IMR-90 (cell line): Measurements from ENCODE around the gene AATF. TPM values are rescaled to one million over a fixed set of nuclear protein-coding genes. Genes with fewer than 3 reads are reported as not detected.

ENCODE experiments used
- ATAC-seq: fragments of 200-7000 bp; cut with Tn5 transposase; 2 replicates; pipeline ENCODE4 v1.9.1; 2020; ENCODE audit warnings: low read depth, mild to moderate bottlenecking, moderate library complexity
- BruUV-seq: library from RNA; stranded (reverse); fragments of 400-500 nt; replicated peaks from 2 replicates; lab custom pipeline; 2021; lab: Mats Ljungman, UMichigan
- CTCF ChIA-PET: fragments of 300-600 bp; formaldehyde crosslinking; extraction: SDS; loops from one replicate; lab custom pipeline; 2021; ENCODE audit warnings: antibody characterized with exemption; lab: Yijun Ruan, JAX
- POLR2A ChIA-PET: fragments of 300-600 bp; sonication (Branson Sonifier 250); formaldehyde crosslinking; loops from one replicate; lab custom pipeline; 2022; ENCODE audit warnings: antibody characterized with exemption; ENCODE audit not compliant: unreplicated experiment; lab: Charles Lee
- DNase-seq: peaks from one replicate; pipeline ENCODE4 v3.0.0; 2013
- H2AFZ ChIP-seq: replicated peaks from 2 replicates; pipeline ENCODE3; 2013; ENCODE audit warnings: low read length, mild to moderate bottlenecking; ENCODE audit not compliant: poor library complexity
- H2AK5ac ChIP-seq: 2 replicates; pipeline ENCODE4 v1.6.1; 2013; ENCODE audit warnings: low read depth, low read length, inconsistent platforms
- H2AK9ac ChIP-seq: replicated peaks from 2 replicates; pipeline ENCODE3; 2013; ENCODE audit warnings: mild to moderate bottlenecking, low read depth, low read length, moderate library complexity; ENCODE audit not compliant: poor library complexity
- H2BK120ac ChIP-seq: 2 replicates; pipeline ENCODE4 v1.6.1; 2013; ENCODE audit warnings: low read depth, low read length, inconsistent platforms
- H2BK15ac ChIP-seq: 3 replicates; pipeline ENCODE4 v1.6.1; 2013; ENCODE audit warnings: low read depth, low read length, inconsistent platforms
- H2BK20ac ChIP-seq: 2 replicates; pipeline ENCODE4 v1.6.1; 2013; ENCODE audit warnings: low read depth, mild to moderate bottlenecking, inconsistent platforms, low read length, moderate library complexity
- H2BK5ac ChIP-seq: 2 replicates; pipeline ENCODE4 v1.6.1; 2013; ENCODE audit warnings: mild to moderate bottlenecking, low read depth, low read length, inconsistent platforms; ENCODE audit not compliant: poor library complexity, severe bottlenecking
- H3K14ac ChIP-seq: replicated peaks from 2 replicates; pipeline ENCODE4 v1.6.1; 2013; ENCODE audit warnings: low read depth, low read length, inconsistent platforms
- H3K18ac ChIP-seq: 2 replicates; pipeline ENCODE4 v1.6.1; 2013; ENCODE audit warnings: low read depth, low read length, control low read depth
- H3K23ac ChIP-seq: 2 replicates; pipeline ENCODE4 v1.6.1; 2013; ENCODE audit warnings: low read depth, low read length, inconsistent platforms
- H3K27ac ChIP-seq: 2 replicates; pipeline ENCODE4 v1.5.1; 2013; ENCODE audit warnings: mild to moderate bottlenecking, control low read depth, low read length; ENCODE audit not compliant: insufficient read depth
- H3K27me3 ChIP-seq: 2 replicates; pipeline ENCODE4 v1.6.1; 2013; ENCODE audit warnings: low read length; ENCODE audit not compliant: control insufficient read depth, insufficient read depth
- H3K36me3 ChIP-seq: 2 replicates; pipeline ENCODE4 v1.6.1; 2013; ENCODE audit warnings: low read length, mixed read lengths; ENCODE audit not compliant: control insufficient read depth, insufficient read depth
- H3K4ac ChIP-seq: 2 replicates; pipeline ENCODE4 v1.6.1; 2013; ENCODE audit warnings: low read depth, low read length, inconsistent platforms
- H3K4me1 ChIP-seq: 2 replicates; pipeline ENCODE4 v1.6.1; 2013; ENCODE audit warnings: low read length, mixed read lengths; ENCODE audit not compliant: control insufficient read depth, insufficient read depth
- H3K4me2 ChIP-seq: 2 replicates; pipeline ENCODE4 v1.6.1; 2013; ENCODE audit warnings: low read depth, mild to moderate bottlenecking, control low read depth, low read length, moderate library complexity
- H3K4me3 ChIP-seq: 2 replicates; pipeline ENCODE4 v1.5.1; 2013; ENCODE audit warnings: low read depth, mild to moderate bottlenecking, control low read depth, low read length, moderate library complexity; ENCODE audit not compliant: insufficient read depth
- H3K56ac ChIP-seq: 2 replicates; pipeline ENCODE4 v1.6.1; 2013; ENCODE audit warnings: low read length, inconsistent platforms; ENCODE audit not compliant: insufficient read depth; ENCODE audit errors: extremely low read depth
- H3K79me1 ChIP-seq, 2 experiments: 2 replicates each; pipeline ENCODE4 v1.6.1; 2013; ENCODE audit warnings: low read length in 2 of 2, inconsistent platforms in 1 of 2, low read depth in 1 of 2
- H3K9ac ChIP-seq: 2 replicates; pipeline ENCODE4 v1.6.1; 2013; ENCODE audit warnings: low read depth, low read length, control low read depth
- H3K9me1 ChIP-seq: 2 replicates; pipeline ENCODE4 v1.6.1; 2013; ENCODE audit warnings: low read length, inconsistent platforms; ENCODE audit not compliant: insufficient read depth
- H3K9me3 ChIP-seq: 2 replicates; pipeline ENCODE4 v1.6.1; 2013; ENCODE audit warnings: low read length; ENCODE audit not compliant: control insufficient read depth, insufficient read depth
- H4K20me1 ChIP-seq: 2 replicates; pipeline ENCODE4 v1.6.1; 2013; ENCODE audit warnings: low read length, inconsistent platforms; ENCODE audit not compliant: insufficient read depth
- H4K5ac ChIP-seq: 2 replicates; pipeline ENCODE4 v1.6.1; 2013; ENCODE audit warnings: mild to moderate bottlenecking, low read depth, low read length, control low read depth
- H4K8ac ChIP-seq, 2 experiments: 2 replicates each; pipeline ENCODE4 v1.6.1; 2013; ENCODE audit warnings: low read depth in 2 of 2, low read length in 2 of 2, control low read depth in 1 of 2, inconsistent platforms in 1 of 2
- H4K91ac ChIP-seq: 2 replicates; pipeline ENCODE4 v1.6.1; 2013; ENCODE audit warnings: low read depth, low read length, inconsistent platforms; ENCODE audit not compliant: insufficient read depth
- CEBPB ChIP-seq: IDR thresholded peaks from 2 replicates; pipeline ENCODE4 v1.6.1; 2012; ENCODE audit warnings: low read depth, low read length, improper control_type of control experiment
- RCOR1 ChIP-seq: IDR thresholded peaks from 2 replicates; pipeline ENCODE4 v1.6.1; 2012; ENCODE audit warnings: mild to moderate bottlenecking, low read length, improper control_type of control experiment; ENCODE audit not compliant: insufficient replicate concordance
- WGBS, 2 experiments: methylation state at CpG; one replicate each; pipeline versions ENCODE4 v1.1.5 to v1.1.7; 2013; ENCODE audit warnings: missing lambda C conversion rate in 2 of 2; ENCODE audit not compliant: insufficient read length in 1 of 2; ENCODE audit errors: extremely low coverage in 2 of 2; 5-methylcytosine and 5-hydroxymethylcytosine counted together
- dilution Hi-C: fragments of 300-500 bp; cut with HindIII; formaldehyde crosslinking; loops from one replicate; pipeline ENCODE4 v1.14.3; 2018; ENCODE audit warnings: low sequenced_read_pairs; ENCODE audit not compliant: unreplicated experiment
- in situ Hi-C: fragments of 300-500 bp; cut with MboI; formaldehyde crosslinking; loops from 3 replicates; pipeline ENCODE4 v1.14.3; 2019; ENCODE audit warnings: low sequenced_read_pairs, inconsistent platforms, mixed read lengths
- intact Hi-C: fragments of 100-400 bp; cut with micrococcal nuclease; formaldehyde crosslinking; loops from 2 replicates; pipeline ENCODE4 v1.10.0; 2022
- polyA plus RNA-seq, 3 experiments: library from polyadenylated mRNA; depleted of rRNA; stranded (reverse); fragments of >200 nt; gene quantifications; 2 replicates each; pipeline ENCODE4 v1.2.3, GENCODE V29; 2012; ENCODE audit warnings: low replicate concordance in 1 of 3
- total RNA-seq: library from RNA; depleted of rRNA; stranded (reverse); fragments of >200 nt; gene quantifications from 2 replicates; pipeline ENCODE4 v1.2.3, GENCODE V29; 2012

Gene AATF
- total and polyA plus RNA-seq, 2 of the 4 experiments (the other 2 are of a cell fraction) = 21.0 to 34.8 TPM

DNA sequence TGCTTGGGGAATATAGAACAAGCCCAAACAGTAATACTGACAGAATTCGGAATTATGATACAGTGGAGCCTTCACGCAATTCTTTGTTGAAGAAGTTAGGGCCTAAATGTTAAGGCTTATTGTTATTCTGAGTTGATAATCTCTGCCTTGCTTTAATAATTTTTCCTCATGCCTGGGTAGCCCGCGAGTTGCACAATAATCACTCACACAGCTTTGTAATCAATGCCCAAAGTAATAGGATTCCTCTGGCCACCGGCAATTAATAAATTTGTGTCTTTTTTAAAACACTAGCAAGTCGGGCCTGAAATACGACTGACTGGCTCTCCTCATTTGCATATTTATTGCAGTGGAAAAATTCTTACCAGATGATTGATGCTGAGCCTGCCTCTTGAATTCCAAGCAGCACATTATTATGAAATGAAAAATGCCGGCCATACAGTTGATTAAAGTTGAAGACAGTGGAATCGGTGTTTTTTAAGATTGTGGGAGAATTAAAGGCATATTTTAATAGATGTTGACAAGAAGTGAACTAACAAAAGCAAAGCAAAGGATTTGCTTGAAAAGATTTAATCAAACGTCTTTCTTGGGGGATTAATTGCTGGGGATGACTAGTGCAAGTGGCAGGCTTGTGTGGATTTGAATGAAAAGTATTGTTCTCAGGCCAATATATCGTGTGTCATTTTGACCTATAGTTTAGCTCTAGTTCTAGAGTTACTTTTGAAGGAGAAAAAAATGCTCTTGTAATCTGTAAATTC, 30.2 kb downstream of the AATF start:
- Histone ChIP-seq H3K4me1 (peaks cover 1% of the 10 kb centered on the region; the same call in 1 of the 2 replicates), H2BK120ac (no peak overlapping the region), H3K9ac (no peak overlapping the region), H4K5ac (no peak overlapping the region), H3K27me3 (no peaks in the 10 kb centered on the region), H4K91ac (no peak overlapping the region), H2AK9ac (no peak overlapping the region), H2BK20ac (no peak overlapping the region), H3K4me3 (no peak overlapping the region), H3K56ac (no peak overlapping the region), H3K18ac (no peak overlapping the region), H3K14ac (0 out of 2 replicates have a peak overlapping the region, but pooled peaks have one; percentile 36), H2BK15ac (no peak overlapping the region), H2AFZ (no peak overlapping the region), H3K9me1 (no peaks in the 10 kb centered on the region), H3K36me3 (0 out of 2 replicates have a peak, but pooled peaks cover 1% of the 10 kb centered on the region), H2AK5ac (no peak overlapping the region), H4K20me1 (no peaks in the 10 kb centered on the region; the same call in 1 of the 2 replicates), H3K23ac (no peak overlapping the region), H2BK5ac (no peak overlapping the region), H3K4ac (no peak overlapping the region), H3K4me2 (no peak overlapping the region), H3K27ac (no peak overlapping the region), H4K8ac (no peak overlapping the region), H3K9me3 (no peaks in the 10 kb centered on the region), H3K79me1 (peaks cover 11 to 20% of the 10 kb centered on the region in 2 experiments)
- no peak for DNase-seq
- in situ Hi-C loops (no loop called here), intact Hi-C loops (no loop called here), dilution Hi-C loops (no loop called here)
- TF ChIP-seq RCOR1 (no peak), CEBPB (peak; percentile 50; the same call in 1 of the 2 replicates)
- ChIA-PET CTCF (interaction anchor here (0.8 to 1.1 kb wide), 2 partner anchors 15 to 30 kb away, joined by 3 read pairs; partner anchors contain the start of gene AATF), POLR2A (no interaction called here)
- 20% methylated on average over 1 of the region's 11 CpGs; no CpG with 5 or more reads in 1 of the 2 experiments for WGBS, 2 experiments
- BruUV-seq = no TSS peak
- ATAC-seq = no peak
